Forelimb muscle (tissue), 1 donor: ENCODE data around the gene SPAG4. TPM values are rescaled to one million over a fixed set of nuclear protein-coding genes. Genes with fewer than 3 reads are reported as not detected.

ENCODE experiments used
- DNase-seq: peaks from one replicate; pipeline ENCODE4 v3.0.0-alpha.2; 2013; ENCODE audit warnings: low read depth
- polyA plus RNA-seq: library from polyadenylated mRNA; unstranded; fragments of 120-200 nt; gene quantifications from one replicate; pipeline ENCODE4 v1.2.1, GENCODE V29; 2013; ENCODE audit not compliant: insufficient read length

The SPAG4 gene
- polyA plus RNA-seq, 1 donor = 1.9 TPM

GRCh38 chr20:35621560-35621946, 5.9 kb downstream of the SPAG4 start:
- no peak for DNase-seq

- no peak for DNase-seq
Observed at GRCh38 chr20:35625584-35626385, 10.2 kb downstream of the SPAG4 start.

DNA sequence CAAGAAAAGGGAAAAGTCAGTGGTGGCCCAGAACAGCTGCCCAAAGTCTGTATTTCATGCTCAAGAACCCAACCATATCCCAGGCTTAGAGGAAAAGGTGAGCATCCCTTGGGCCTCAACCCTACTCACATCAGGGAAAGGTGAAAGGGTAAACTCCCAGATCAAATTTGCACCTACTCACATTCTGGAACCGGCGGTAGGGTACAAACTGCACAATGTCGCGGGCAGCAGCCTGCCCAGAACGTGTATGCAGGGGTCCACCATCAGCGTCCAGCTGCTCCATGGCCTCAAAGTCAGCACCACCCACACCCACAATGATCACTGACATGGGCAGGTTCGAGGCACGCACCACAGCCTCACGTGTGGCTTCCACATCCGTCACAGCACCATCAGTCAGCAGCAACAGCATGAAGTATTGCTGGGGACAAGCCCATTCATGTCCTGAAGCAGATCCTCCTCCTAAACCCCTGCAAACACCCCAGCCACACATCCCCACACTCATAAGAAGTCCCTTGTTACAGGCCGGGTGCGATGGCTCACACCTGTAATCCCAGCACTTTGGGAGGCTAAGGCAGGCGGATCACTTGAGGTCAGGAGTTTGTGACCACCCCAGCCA, 10.9 kb downstream of the SPAG4 start:
- DNase-seq = no peak

- no peak for DNase-seq
Observed at GRCh38 chr20:35627121-35627520, 11.5 kb downstream of the SPAG4 start.

- no peak for DNase-seq
Observed at GRCh38 chr20:35629427-35630145, 14.0 kb downstream of the SPAG4 start.

GRCh38 chr20:35630636-35631035, 15.0 kb downstream of the SPAG4 start:
- no peak for DNase-seq

- DNase-seq = no peak
Observed at GRCh38 chr20:35632539-35633115, 17.0 kb downstream of the SPAG4 start.

GRCh38 chr20:35635652-35636051, 20.0 kb downstream of the SPAG4 start:
- DNase-seq = no peak

- no peak for DNase-seq
Observed at GRCh38 chr20:35636095-35636494, 20.5 kb downstream of the SPAG4 start.

- no peak for DNase-seq
Observed at GRCh38 chr20:35637276-35637675, 21.6 kb downstream of the SPAG4 start.

GRCh38 chr20:35638751-35639150, 23.1 kb downstream of the SPAG4 start:
- no peak for DNase-seq

GRCh38 chr20:35640724-35641123, 25.1 kb downstream of the SPAG4 start:
- no peak for DNase-seq

GRCh38 chr20:35641743-35642142, 26.1 kb downstream of the SPAG4 start:
- no peak for DNase-seq

DNA sequence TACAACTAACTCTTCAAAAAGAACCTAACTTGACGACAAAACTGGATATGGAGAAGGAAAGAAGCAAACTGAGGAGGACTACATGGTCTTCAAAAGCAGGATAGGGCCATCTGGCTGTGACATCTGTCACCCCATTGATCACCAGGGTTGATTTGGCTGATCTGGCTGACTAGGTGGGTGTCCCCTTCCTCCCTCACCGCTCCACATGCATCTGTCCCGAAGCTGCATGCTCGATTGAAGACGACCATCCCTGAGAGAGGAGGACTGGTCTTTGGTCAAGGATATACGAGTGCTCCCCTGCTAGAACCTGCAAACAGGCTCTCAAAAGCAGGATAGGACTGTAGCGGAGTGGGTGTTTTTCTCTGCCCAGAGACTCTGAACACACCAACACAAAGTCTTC, 27.4 kb downstream of the SPAG4 start:
- no peak for DNase-seq

GRCh38 chr20:35644806-35645205, 29.2 kb downstream of the SPAG4 start:
- no peak for DNase-seq

- no peak for DNase-seq
Observed at GRCh38 chr20:35648836-35649235, 33.2 kb downstream of the SPAG4 start.

- DNase-seq = no peak
Observed at GRCh38 chr20:35650632-35651031, 35.0 kb downstream of the SPAG4 start.

GRCh38 chr20:35651958-35652357, 36.3 kb downstream of the SPAG4 start:
- DNase-seq = no peak

DNA sequence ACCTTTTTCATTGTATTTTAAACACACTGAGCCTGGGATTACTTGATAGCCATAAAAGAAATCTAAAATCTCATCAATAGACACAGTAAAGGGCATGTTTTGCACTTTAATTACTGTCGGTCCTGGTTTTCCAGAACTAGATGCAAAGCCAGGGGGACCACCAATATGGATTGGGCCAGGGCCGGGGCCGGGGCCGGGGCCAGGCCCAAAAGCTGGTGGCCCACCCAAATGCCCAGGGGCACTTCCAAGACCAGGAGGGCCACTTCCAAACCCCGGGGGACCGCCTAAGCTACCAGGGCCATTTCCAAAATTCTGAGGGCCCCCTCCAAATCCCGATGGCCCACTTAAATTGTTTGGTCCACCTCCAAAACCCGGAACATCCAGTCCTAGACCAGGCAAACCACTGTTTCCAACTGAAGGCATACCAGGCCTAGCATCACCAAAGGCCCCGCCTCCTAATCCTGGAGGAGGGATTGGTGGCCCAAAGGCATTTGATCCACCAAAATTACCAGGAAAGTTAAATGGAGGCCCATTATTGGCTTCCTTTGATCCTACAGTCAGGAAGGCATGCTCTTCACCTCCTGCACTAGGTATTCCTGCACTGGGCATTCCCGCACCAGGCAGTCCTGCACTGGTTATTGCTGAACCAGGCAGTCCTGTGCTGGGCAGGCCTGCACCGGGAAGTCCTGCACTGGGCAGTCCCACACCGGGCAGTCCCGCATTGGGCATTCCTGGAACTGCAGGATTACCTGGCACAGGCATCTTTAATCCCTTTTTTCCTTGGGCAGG, 37.2 kb downstream of the SPAG4 start:
- no peak for DNase-seq

DNA sequence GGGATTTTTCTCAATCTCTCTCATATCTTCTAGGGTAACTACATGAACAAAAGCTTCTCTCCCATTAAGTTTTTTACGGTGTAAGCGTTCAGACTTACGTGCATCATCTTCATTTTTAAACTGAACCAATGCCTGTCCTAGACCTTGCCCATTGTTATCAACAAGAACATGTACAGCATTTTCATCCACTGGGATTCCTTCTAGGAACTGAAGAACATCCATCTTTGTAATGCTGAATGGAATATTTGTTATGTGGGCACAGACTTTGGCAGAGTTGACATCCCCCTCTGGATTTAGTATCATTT, 37.8 kb downstream of the SPAG4 start:
- DNase-seq = no peak

DNA sequence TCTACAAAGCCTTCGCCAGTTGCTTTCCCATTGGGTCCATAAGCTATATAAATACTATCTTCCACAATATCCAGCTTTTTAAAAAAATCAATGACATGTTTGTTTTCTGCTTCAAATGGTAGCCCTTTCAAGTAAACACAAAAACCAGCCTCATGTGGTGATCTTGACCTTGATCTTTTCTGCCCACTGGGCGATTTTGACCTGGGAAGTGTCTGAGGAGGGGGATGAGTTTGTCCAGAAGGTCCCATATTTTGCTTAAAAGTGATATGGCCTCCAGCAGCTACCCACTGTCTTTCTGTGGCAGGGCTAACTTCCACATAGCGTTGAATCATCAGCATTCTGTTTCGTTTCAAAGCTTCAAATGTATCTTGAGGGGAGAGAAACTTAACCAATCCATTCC, 38.3 kb downstream of the SPAG4 start:
- no peak for DNase-seq

- DNase-seq = no peak
Observed at GRCh38 chr20:35654415-35654814, 38.8 kb downstream of the SPAG4 start.
